Keratinocyte (primary cell): ENCODE results near the gene CRACR2A.

ENCODE experiments used
- CTCF ChIP-seq, 3 experiments: IDR thresholded peaks in 1 of 3; conservative IDR thresholded peaks in 1 of 3; optimal IDR thresholded peaks in 1 of 3; 2 replicates in 2 of 3; 3 replicates in 1 of 3; pipeline versions ENCODE3 to v1.5.1; 2011; ENCODE audit warnings: low read length in 3 of 3, mild to moderate bottlenecking in 3 of 3, moderate library complexity in 2 of 3, control low read depth in 1 of 3, inconsistent platforms in 1 of 3; ENCODE audit not compliant: insufficient read depth in 2 of 3; ENCODE audit errors: extremely low read depth in 1 of 3
- EZH2 ChIP-seq: IDR thresholded peaks from one replicate; pipeline ENCODE4 v1.6.1; 2012; ENCODE audit warnings: inconsistent platforms, mild to moderate bottlenecking, low read length, moderate library complexity

- no peak for TF ChIP-seq CTCF (optimal IDR thresholded peaks at IDR 0.05 in 1 of 3, IDR thresholded peaks at IDR 0.05 in 1 of 3, conservative IDR thresholded peaks at IDR 0.05 in 1 of 3; ENCODE audit: extremely low read depth in 1 of 3, insufficient read depth in 2 of 3, low read length in 3 of 3)
- TF ChIP-seq EZH2 = no peak
Measured at GRCh38 chr12:3717283-3717898, 35.5 kb downstream of the CRACR2A start.
